ENCODE results near the gene STOM.

DNA sequence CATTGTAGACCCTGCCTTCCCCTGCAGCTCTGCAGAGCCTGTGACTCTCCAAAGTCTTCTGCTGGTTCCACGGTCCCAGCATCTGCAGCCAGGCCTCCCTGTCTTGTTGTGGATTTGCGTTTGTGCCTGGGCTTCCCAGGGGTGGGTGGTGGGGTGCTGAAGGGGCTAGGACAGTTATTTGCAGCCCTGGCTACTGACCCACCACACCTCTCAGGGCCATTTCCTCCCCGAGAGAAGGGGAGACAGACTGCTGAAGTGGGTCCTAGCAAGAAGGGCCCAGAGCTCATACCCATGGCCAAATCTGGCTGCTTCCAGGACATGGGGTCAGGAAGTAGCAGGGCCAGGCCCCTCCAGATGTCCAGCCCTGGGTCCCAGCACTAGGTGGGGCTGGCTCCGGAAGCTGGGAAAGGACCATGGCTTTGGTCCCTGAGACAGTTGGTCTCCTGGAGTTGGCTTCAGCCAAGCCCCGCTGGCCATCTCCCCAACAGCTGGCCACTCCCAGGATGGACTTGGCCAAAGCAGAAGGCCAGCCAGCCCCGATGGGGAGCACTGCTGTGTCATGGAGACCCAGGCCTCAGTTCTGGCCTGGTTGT lies 75.8 kb downstream of the STOM start:
- TF ChIP-seq, protein P1, sequence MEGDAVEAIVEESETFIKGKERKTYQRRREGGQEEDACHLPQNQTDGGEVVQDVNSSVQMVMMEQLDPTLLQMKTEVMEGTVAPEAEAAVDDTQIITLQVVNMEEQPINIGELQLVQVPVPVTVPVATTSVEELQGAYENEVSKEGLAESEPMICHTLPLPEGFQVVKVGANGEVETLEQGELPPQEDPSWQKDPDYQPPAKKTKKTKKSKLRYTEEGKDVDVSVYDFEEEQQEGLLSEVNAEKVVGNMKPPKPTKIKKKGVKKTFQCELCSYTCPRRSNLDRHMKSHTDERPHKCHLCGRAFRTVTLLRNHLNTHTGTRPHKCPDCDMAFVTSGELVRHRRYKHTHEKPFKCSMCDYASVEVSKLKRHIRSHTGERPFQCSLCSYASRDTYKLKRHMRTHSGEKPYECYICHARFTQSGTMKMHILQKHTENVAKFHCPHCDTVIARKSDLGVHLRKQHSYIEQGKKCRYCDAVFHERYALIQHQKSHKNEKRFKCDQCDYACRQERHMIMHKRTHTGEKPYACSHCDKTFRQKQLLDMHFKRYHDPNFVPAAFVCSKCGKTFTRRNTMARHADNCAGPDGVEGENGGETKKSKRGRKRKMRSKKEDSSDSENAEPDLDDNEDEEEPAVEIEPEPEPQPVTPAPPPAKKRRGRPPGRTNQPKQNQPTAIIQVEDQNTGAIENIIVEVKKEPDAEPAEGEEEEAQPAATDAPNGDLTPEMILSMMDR (IDR thresholded peaks at IDR 0.05; ENCODE audit: low read length): no peak
- TF ChIP-seq EZH2 (IDR thresholded peaks at IDR 0.05; ENCODE audit: borderline replicate concordance, low read length): no peak
